Measurements from ENCODE around the gene NT5DC1.

NT5DC1 gene

GRCh38 chr6:116159782-116160524 is 59.3 kb downstream of the NT5DC1 start:
- ATAC-seq (replicated peaks) (no peak), DNase-seq (no peak)
- no peak overlapping the region for H3K4me3 Mint-ChIP-seq
- no peaks in the 10 kb centered on the region for H3K27me3 Mint-ChIP-seq
- H3K36me3 Mint-ChIP-seq (ENCODE audit: insufficient read depth) = no peaks in the 10 kb centered on the region
- H3K4me1 Mint-ChIP-seq (ENCODE audit: low read depth in 2 of 2) = peaks cover 8 to 20% of the 10 kb centered on the region in 2 donors
- peaks cover 1 to 9% of the 10 kb centered on the region in 2 donors for H3K9me3 Mint-ChIP-seq
- no peak overlapping the region for H3K27ac Mint-ChIP-seq

- peaks cover 3 to 9% of the 10 kb centered on the region in 2 donors for H3K9me3 Mint-ChIP-seq
- DNase-seq = no peak
- peaks cover 8 to 24% of the 10 kb centered on the region in 2 donors for H3K4me1 Mint-ChIP-seq (ENCODE audit: low read depth in 2 of 2)
- no peaks in the 10 kb centered on the region for H3K36me3 Mint-ChIP-seq (ENCODE audit: insufficient read depth)
- no peak overlapping the region for H3K27ac Mint-ChIP-seq
- no peaks in the 10 kb centered on the region for H3K27me3 Mint-ChIP-seq
- H3K4me3 Mint-ChIP-seq = no peak overlapping the region
- ATAC-seq (replicated peaks) = no peak
Observed at GRCh38 chr6:116165596-116165995, 64.9 kb downstream of the NT5DC1 start.

- no peak overlapping the region for H3K27ac Mint-ChIP-seq
- ATAC-seq (replicated peaks) = no peak
- peaks cover 3 to 9% of the 10 kb centered on the region in 2 donors for H3K9me3 Mint-ChIP-seq
- no peak for DNase-seq
- no peaks in the 10 kb centered on the region for H3K27me3 Mint-ChIP-seq
- no peak overlapping the region for H3K4me3 Mint-ChIP-seq
- no peaks in the 10 kb centered on the region for H3K36me3 Mint-ChIP-seq (ENCODE audit: insufficient read depth)
- H3K4me1 Mint-ChIP-seq (ENCODE audit: low read depth in 2 of 2) = peaks cover 8 to 24% of the 10 kb centered on the region in 2 donors
Observed at GRCh38 chr6:116166369-116166768, 65.7 kb downstream of the NT5DC1 start.

GRCh38 chr6:116168148-116168547 is 67.5 kb downstream of the NT5DC1 start:
- H3K4me3 Mint-ChIP-seq = no peak overlapping the region
- no peak for DNase-seq
- no peaks in the 10 kb centered on the region for H3K36me3 Mint-ChIP-seq (ENCODE audit: insufficient read depth)
- no peak for ATAC-seq (replicated peaks)
- no peak overlapping the region for H3K27ac Mint-ChIP-seq
- H3K9me3 Mint-ChIP-seq = peaks cover 3 to 7% of the 10 kb centered on the region in 2 donors
- H3K4me1 Mint-ChIP-seq (ENCODE audit: low read depth in 2 of 2) = peaks cover 6 to 15% of the 10 kb centered on the region in 2 donors
- H3K27me3 Mint-ChIP-seq = no peaks in the 10 kb centered on the region

- ATAC-seq (replicated peaks) (no peak), DNase-seq (no peak)
- H3K27ac Mint-ChIP-seq = no peak overlapping the region
- no peak overlapping the region for H3K4me3 Mint-ChIP-seq
- H3K9me3 Mint-ChIP-seq = peaks cover 0 to 2% of the 10 kb centered on the region in 2 donors
- peaks cover 0 to 4% of the 10 kb centered on the region in 2 donors for H3K4me1 Mint-ChIP-seq (ENCODE audit: low read depth in 2 of 2)
- no peaks in the 10 kb centered on the region for H3K27me3 Mint-ChIP-seq
- no peaks in the 10 kb centered on the region for H3K36me3 Mint-ChIP-seq (ENCODE audit: insufficient read depth)
Observed at GRCh38 chr6:116169880-116170279, 69.2 kb downstream of the NT5DC1 start.

- Mint-ChIP-seq H3K27ac (no peak overlapping the region), H3K4me1 (ENCODE audit: low read depth in 2 of 2) (no peaks in the 10 kb centered on the region), H3K4me3 (no peak overlapping the region), H3K36me3 (ENCODE audit: insufficient read depth) (no peaks in the 10 kb centered on the region), H3K27me3 (no peaks in the 10 kb centered on the region), H3K9me3 (peaks cover 3 to 4% of the 10 kb centered on the region in 2 donors)
- DNase-seq (no peak), ATAC-seq (replicated peaks) (no peak)
Observed at GRCh38 chr6:116170358-116171057, 69.9 kb downstream of the NT5DC1 start.

GRCh38 chr6:116173928-116174327 is 73.3 kb downstream of the NT5DC1 start:
- Mint-ChIP-seq H3K4me3 (no peak overlapping the region), H3K27me3 (no peaks in the 10 kb centered on the region), H3K9me3 (peaks cover 2 to 9% of the 10 kb centered on the region in 2 donors), H3K36me3 (ENCODE audit: insufficient read depth) (no peaks in the 10 kb centered on the region), H3K27ac (no peak overlapping the region), H3K4me1 (ENCODE audit: low read depth in 2 of 2) (peaks cover 0 to 3% of the 10 kb centered on the region in 2 donors)
- ATAC-seq (replicated peaks) (no peak), DNase-seq (no peak)

- Mint-ChIP-seq H3K27ac (no peak overlapping the region), H3K9me3 (peaks cover 2 to 9% of the 10 kb centered on the region in 2 donors), H3K36me3 (ENCODE audit: insufficient read depth) (no peaks in the 10 kb centered on the region), H3K4me3 (no peak overlapping the region), H3K27me3 (no peaks in the 10 kb centered on the region), H3K4me1 (ENCODE audit: low read depth in 2 of 2) (peaks cover 0 to 3% of the 10 kb centered on the region in 2 donors)
- ATAC-seq (replicated peaks) = no peak
- DNase-seq = no peak
Observed at GRCh38 chr6:116175344-116175743, 74.7 kb downstream of the NT5DC1 start.

GRCh38 chr6:116176596-116176995 is 75.9 kb downstream of the NT5DC1 start:
- H3K36me3 Mint-ChIP-seq (ENCODE audit: insufficient read depth) = no peaks in the 10 kb centered on the region
- H3K27me3 Mint-ChIP-seq = no peaks in the 10 kb centered on the region

GRCh38 chr6:116180375-116180774 is 79.7 kb downstream of the NT5DC1 start:
- ATAC-seq (replicated peaks) (no peak), DNase-seq (no peak)
- peaks cover 14 to 18% of the 10 kb centered on the region in 2 donors for H3K4me1 Mint-ChIP-seq (ENCODE audit: low read depth in 2 of 2)
- H3K36me3 Mint-ChIP-seq (ENCODE audit: insufficient read depth) = peaks cover 2% of the 10 kb centered on the region
- peaks cover 1 to 7% of the 10 kb centered on the region in 2 donors for H3K9me3 Mint-ChIP-seq
- H3K27me3 Mint-ChIP-seq = no peaks in the 10 kb centered on the region
- H3K4me3 Mint-ChIP-seq = no peak overlapping the region
- no peak overlapping the region for H3K27ac Mint-ChIP-seq

More at GRCh38 chr6:116176596-116176995, 75.9 kb downstream of the NT5DC1 start:
- no peak overlapping the region for H3K27ac Mint-ChIP-seq
- H3K9me3 Mint-ChIP-seq = peaks cover 2 to 9% of the 10 kb centered on the region in 2 donors
- H3K4me1 Mint-ChIP-seq (ENCODE audit: low read depth in 2 of 2) = peaks cover 0 to 3% of the 10 kb centered on the region in 2 donors
- no peak overlapping the region for H3K4me3 Mint-ChIP-seq
- no peak for DNase-seq
- ATAC-seq (replicated peaks) = no peak

- Mint-ChIP-seq H3K27me3 (no peaks in the 10 kb centered on the region), H3K4me1 (ENCODE audit: low read depth in 2 of 2) (peaks cover 14 to 19% of the 10 kb centered on the region in 2 donors), H3K9me3 (no peaks in the 10 kb centered on the region), H3K4me3 (no peak overlapping the region), H3K36me3 (ENCODE audit: insufficient read depth) (no peaks in the 10 kb centered on the region), H3K27ac (no peak overlapping the region)
- DNase-seq (no peak), ATAC-seq (replicated peaks) (no peak)
Observed at GRCh38 chr6:116189472-116189871, 88.8 kb downstream of the NT5DC1 start.

GRCh38 chr6:116190550-116190949 is 89.9 kb downstream of the NT5DC1 start:
- H3K9me3 Mint-ChIP-seq = no peaks in the 10 kb centered on the region
- no peaks in the 10 kb centered on the region for H3K36me3 Mint-ChIP-seq (ENCODE audit: insufficient read depth)
- ATAC-seq (replicated peaks) (no peak), DNase-seq (no peak)
- peaks cover 9 to 10% of the 10 kb centered on the region in 2 donors for H3K4me1 Mint-ChIP-seq (ENCODE audit: low read depth in 2 of 2)
- H3K27me3 Mint-ChIP-seq = no peaks in the 10 kb centered on the region
- no peak overlapping the region for H3K4me3 Mint-ChIP-seq
- no peak overlapping the region for H3K27ac Mint-ChIP-seq

- Mint-ChIP-seq H3K9me3 (no peaks in the 10 kb centered on the region), H3K27ac (no peak overlapping the region), H3K27me3 (no peaks in the 10 kb centered on the region), H3K4me3 (no peak overlapping the region), H3K4me1 (ENCODE audit: low read depth in 2 of 2) (peaks cover 4 to 7% of the 10 kb centered on the region in 2 donors), H3K36me3 (ENCODE audit: insufficient read depth) (no peaks in the 10 kb centered on the region)
- DNase-seq (no peak), ATAC-seq (replicated peaks) (no peak)
Observed at GRCh38 chr6:116191881-116192280, 91.2 kb downstream of the NT5DC1 start.

- Mint-ChIP-seq H3K4me1 (ENCODE audit: low read depth in 2 of 2) (peaks cover 0 to 6% of the 10 kb centered on the region in 2 donors), H3K27me3 (no peaks in the 10 kb centered on the region), H3K9me3 (no peaks in the 10 kb centered on the region), H3K4me3 (no peak overlapping the region), H3K27ac (no peak overlapping the region), H3K36me3 (ENCODE audit: insufficient read depth) (no peaks in the 10 kb centered on the region)
- DNase-seq (no peak), ATAC-seq (replicated peaks) (no peak)
Observed at GRCh38 chr6:116192786-116193185, 92.1 kb downstream of the NT5DC1 start.
